Natural killer cell treated with Interleukin-12 subunit alpha and Interleukin-12 subunit beta and Interleukin-15 and Interleukin-18, amount 100 ng/mL, for 72 hours (primary cell): ENCODE measurements around the gene DHRS7. TPM values are rescaled to one million over a fixed set of nuclear protein-coding genes. Genes with fewer than 3 reads are reported as not detected.
A peak's percentile ranks its signal among the peaks of the same experiment; 100 is the strongest.

ENCODE experiments used
- ATAC-seq, 2 donors: fragments of 150-1000 bp; cut with Tn5 transposase in 1 of 2; sonication (Bioruptor Pico), chemical (Tn5 transposase) in 1 of 2; 2 replicates each; pipeline ENCODE4 v1.10.0; 2021
- DNase-seq: peaks from one replicate; pipeline ENCODE4 v3.0.0; 2022; ENCODE audit warnings: low spot score
- H3K27ac Mint-ChIP-seq, 2 donors: 1 replicate in 1 of 2; 2 replicates in 1 of 2; pipeline ENCODE4 v1.8.0; 2022; ENCODE audit warnings: mixed read lengths in 2 of 2, mild to moderate bottlenecking in 1 of 2, moderate library complexity in 1 of 2
- H3K27me3 Mint-ChIP-seq, 2 donors: 1 replicate in 1 of 2; 2 replicates in 1 of 2; pipeline ENCODE4 v1.8.0; 2022; ENCODE audit warnings: mixed read lengths in 2 of 2
- H3K36me3 Mint-ChIP-seq: one replicate; pipeline ENCODE4 v1.8.0; 2022; ENCODE audit warnings: mixed read lengths
- H3K4me1 Mint-ChIP-seq, 2 donors: 1 replicate in 1 of 2; 2 replicates in 1 of 2; pipeline ENCODE4 v1.8.0; 2022; ENCODE audit warnings: low read depth in 2 of 2, mixed read lengths in 2 of 2, mild to moderate bottlenecking in 1 of 2
- H3K4me3 Mint-ChIP-seq: one replicate; pipeline ENCODE4 v1.8.0; 2022; ENCODE audit warnings: mixed read lengths
- H3K9me3 Mint-ChIP-seq: 2 replicates; pipeline ENCODE4 v1.8.0; 2022; ENCODE audit warnings: mixed read lengths
- total RNA-seq, 2 donors: library from RNA; stranded (reverse); gene quantifications; one replicate each; pipeline ENCODE4 v1.2.3, GENCODE V29; 2022

DHRS7 gene
- total RNA-seq, 2 donors from 2014 or later, result 59.0 to 105 TPM

GRCh38 chr14:60095781-60096450, 69.3 kb downstream of the DHRS7 start:
- Mint-ChIP-seq H3K36me3 (peaks cover 12% of the 10 kb centered on the region), H3K9me3 (no peaks in the 10 kb centered on the region), H3K4me3 (peak overlapping the region; percentile 93), H3K27ac (peak overlapping the region; percentile 87 to 98), H3K4me1 (peaks cover 45% of the 10 kb centered on the region in 2 donors), H3K27me3 (no peaks in the 10 kb centered on the region)
- DNase-seq, result no peak
- no peak for ATAC-seq

DNA sequence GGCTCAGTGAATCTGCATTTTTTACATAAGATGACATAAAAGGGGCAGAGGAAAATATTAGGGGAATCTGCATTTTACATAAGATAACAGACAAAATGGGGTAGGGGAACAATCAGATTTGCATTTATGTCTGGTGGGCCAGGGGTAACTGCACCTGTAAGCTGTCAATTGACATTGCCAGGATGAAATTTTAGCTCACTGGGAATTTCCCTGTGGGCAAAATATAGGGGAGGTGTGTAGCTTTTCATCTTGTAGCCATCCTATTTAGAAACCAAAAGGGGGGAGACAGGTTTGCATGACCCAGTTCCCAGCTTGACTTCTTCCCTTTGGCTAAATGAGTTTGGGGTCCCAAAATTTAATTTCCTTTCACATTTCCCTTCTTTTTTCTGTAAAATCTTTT, 70.0 kb downstream of the DHRS7 start:
- ATAC-seq (no peak), DNase-seq (no peak)
- H3K9me3 Mint-ChIP-seq, result no peaks in the 10 kb centered on the region
- H3K27ac Mint-ChIP-seq, result peak overlapping the region; percentile 87 to 98
- H3K27me3 Mint-ChIP-seq, result peaks cover 0 to 3% of the 10 kb centered on the region in 2 donors
- peaks cover 10% of the 10 kb centered on the region for H3K36me3 Mint-ChIP-seq
- H3K4me3 Mint-ChIP-seq, result peak overlapping the region; percentile 93
- H3K4me1 Mint-ChIP-seq, result peaks cover 45 to 46% of the 10 kb centered on the region in 2 donors

DNA sequence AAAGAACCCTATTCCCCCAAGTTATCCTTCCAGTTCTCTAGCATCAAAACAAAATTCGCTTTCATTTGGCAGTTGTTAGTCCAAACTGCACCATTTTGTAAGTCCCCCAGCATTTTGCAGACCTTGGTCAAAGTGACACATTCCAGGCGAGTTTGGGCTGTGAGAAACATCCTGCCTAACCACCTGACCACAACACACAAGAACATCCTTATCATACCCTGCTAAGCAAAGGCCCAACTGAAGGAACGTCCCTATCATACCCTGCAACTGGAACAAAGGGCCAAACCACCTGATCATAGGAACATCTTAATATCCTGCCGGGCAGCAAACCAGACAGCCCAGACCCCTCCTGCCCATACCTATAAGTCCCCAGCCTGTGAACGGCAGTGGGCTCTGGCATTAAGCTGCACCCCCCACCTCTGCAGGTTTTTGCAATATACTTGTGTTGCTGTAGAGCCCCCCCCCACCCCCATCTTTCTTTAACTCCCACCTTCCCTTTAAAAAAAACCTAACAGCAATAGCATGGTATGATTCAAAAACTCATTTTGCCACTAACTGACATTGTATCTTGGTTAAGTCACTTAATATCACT, 70.8 kb downstream of the DHRS7 start:
- no peaks in the 10 kb centered on the region for H3K9me3 Mint-ChIP-seq
- ATAC-seq, result peak in 1 of 2 donors; percentile 54
- peaks cover 41 to 42% of the 10 kb centered on the region in 2 donors for H3K4me1 Mint-ChIP-seq

More for the DNA sequence above, 70.8 kb downstream of the DHRS7 start:
- peak overlapping the region; percentile 87 to 98 for H3K27ac Mint-ChIP-seq
- DNase-seq, result peak; percentile 72
- H3K4me3 Mint-ChIP-seq, result peak overlapping the region; percentile 93
- H3K27me3 Mint-ChIP-seq, result peaks cover 0 to 3% of the 10 kb centered on the region in 2 donors
- peaks cover 10% of the 10 kb centered on the region for H3K36me3 Mint-ChIP-seq

Other genes with a start within 250 kb of the DHRS7 start
- not detected for gene LRRC9, start 245.3 kb downstream of the DHRS7 start, total RNA-seq
- gene PCNX4, start 73.5 kb downstream of the DHRS7 start, total RNA-seq, result 10 to 100 TPM; 58.8 to 76.3 TPM
- 10 to 100 TPM; 42.6 to 72.3 TPM for gene PPM1A, start 83.8 kb upstream of the DHRS7 start, total RNA-seq